Anterior cingulate cortex (tissue), 58 donors: Measurements from ENCODE around the gene RNF138.
"Not testable (repeated sequence)": the region's sequence is repeated elsewhere in the genome, so short reads cannot be mapped to it uniquely, and the experiment has no call there.

Experiments
- DNase-seq, 58 donors: peaks; one replicate each; lab custom pipeline; 2025; lab: John Stamatoyannopoulos, UW

RNF138 gene

DNA sequence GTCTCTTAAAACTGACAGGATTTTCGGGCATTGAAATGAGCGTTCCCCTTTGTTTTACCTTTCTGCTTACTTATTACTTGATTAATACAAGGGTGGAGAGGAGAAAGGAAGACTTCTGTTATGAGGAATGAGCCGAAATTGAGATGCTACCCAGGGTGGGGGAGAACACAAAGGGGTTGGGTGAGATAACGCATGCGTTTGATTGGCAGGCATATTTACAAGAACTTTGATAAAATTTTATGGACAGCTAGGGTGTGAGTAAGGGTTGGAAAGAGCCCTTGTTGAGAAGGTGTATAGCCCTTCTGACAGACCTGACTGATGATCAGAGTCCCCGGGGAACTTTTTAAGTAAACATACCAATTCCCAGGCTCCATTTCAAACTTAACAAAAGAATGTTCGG lies 1.8 kb downstream of the RNF138 start:
- DNase-seq = no peak

DNA sequence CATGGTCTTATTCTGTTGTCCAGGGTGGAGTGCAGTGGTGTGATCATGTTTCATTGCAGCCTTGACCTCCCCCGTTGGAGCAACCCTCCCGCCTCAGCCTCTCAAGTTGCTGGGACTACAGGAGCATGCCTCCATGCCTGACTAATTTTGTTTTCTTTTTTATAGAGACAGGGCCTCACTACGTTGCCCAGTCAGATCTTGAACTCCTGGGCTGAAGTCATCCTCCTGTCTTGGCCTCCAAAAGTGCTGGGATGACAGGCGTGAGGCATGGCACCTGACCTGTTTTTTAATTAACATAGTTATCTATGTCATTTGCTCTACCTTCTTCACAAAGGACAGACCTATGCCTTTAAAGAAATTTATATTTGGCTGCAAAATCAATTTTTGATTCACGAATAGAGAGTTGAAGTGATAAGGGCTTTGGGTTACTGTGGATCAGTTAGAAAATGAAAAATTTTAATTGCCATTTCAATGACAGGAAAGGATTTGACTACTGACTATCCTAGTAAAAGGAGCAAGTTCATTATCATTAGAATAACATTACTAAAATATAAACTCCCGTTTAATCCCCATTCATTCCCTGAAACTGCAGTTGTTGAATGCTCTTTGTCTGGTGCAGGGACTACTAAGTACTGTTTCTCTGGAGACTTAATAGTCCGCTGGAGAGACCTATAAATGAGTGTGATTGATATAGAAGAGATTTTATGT lies 3.7 kb downstream of the RNF138 start:
- DNase-seq = no peak

DNA sequence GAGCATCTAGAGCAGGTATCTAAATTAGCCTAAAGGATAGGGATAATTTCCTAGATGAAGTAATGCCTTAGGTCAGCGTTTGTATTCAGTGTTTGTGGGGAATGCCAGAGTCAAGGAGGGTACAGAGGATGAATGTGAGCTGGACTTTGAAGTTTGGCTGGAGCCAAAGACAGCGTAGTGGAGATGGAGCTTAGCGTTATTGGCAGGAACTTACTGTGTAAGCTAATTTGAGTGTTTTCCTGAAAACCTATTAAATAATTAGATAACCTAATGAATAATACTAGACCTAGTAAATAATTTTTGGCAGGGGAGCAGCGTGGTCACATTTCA lies 4.2 kb downstream of the RNF138 start:
- no peak for DNase-seq

DNA sequence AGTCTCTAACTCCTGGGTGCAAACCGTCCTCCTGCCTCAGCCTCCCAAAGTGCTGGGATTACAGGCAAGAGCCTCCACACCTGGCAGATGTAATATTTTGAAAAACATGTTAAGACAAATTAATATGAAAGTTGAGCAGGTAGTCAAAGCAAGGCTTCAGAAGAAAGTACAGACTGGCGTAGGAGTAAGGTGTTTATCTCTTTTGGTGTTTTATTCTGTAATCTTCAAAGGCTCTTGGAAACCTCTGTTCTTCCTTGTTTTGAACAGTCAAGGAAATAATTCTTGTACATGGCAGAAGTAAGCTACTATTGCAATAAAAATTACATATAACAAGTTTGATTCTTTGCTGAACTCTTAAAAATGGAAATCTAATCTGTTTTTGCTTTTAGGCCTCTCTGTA lies 5.3 kb downstream of the RNF138 start:
- no peak for DNase-seq

DNA sequence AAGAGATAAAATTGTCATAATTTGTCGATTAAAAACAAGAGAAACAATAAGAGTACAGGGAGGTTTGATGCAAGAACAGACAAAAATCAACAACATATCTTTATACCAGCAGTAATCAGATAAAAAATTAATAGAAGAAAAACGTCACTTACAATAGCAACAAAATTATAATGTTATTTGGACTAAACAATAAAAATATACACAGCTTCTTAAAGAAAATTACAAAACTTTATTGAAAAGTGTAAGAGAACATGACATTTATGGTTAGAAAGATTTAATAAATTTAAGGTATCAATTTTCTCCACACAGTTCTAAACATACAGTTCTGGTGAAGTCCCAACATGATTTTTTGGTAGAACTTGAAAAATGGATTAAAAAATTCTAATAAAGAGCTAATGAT lies 12.8 kb downstream of the RNF138 start:
- no peak for DNase-seq

DNA sequence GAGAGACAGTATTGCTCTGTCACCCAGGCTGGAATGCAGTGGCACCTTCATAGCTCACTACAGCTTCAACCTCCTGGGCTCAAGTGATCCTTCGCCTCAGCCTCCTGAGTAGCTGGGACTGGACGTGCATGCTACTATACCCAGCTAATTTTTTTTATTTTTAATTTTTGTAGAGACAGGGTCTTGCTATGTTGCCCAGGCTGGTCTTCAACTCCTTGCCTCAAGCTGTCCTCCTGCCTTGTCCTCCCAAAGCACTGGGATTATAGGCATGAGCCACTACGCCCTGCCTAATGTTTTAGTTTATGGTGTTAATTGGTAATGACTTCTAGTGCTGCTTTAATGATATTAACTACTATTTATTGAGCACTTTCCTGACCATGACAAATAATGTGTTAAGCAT lies 18.3 kb downstream of the RNF138 start:
- DNase-seq = no peak

DNA sequence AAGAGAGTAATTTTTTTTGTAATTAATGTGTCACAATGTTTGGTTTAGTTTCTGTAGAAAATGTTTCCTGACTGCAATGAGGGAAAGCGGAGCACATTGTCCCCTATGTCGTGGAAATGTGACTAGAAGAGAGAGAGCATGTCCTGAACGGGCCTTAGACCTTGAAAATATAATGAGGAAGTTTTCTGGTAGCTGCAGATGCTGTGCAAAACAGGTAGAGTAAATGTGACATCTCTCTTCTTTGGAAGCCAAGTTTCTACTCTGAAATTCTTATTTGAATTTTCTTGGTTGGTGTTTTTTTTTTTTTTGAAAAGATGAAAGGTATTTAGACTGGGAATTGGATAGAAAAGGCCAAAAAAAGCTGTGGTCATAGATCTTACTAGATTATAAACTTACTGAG lies 20.0 kb downstream of the RNF138 start:
- no peak for DNase-seq

DNA sequence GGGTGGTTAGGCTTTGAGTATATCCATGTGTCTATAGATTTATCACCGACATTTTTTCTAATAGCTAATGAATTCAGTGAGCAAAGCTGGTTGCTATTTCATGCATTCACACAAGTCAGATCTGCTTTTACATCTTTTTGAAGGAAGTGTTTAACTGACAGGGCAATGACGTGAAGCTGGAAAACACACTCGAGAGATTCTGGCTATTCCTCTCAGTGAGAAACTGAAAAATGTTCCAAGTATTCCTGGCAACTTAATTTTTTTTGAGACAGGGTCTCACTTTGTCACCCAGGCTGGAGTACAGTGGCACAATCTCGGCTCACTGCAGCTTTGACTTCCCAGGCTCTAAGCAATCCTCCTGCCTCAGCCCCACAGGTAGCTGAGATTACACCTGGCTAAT lies 21.2 kb downstream of the RNF138 start:
- DNase-seq = no peak

DNA sequence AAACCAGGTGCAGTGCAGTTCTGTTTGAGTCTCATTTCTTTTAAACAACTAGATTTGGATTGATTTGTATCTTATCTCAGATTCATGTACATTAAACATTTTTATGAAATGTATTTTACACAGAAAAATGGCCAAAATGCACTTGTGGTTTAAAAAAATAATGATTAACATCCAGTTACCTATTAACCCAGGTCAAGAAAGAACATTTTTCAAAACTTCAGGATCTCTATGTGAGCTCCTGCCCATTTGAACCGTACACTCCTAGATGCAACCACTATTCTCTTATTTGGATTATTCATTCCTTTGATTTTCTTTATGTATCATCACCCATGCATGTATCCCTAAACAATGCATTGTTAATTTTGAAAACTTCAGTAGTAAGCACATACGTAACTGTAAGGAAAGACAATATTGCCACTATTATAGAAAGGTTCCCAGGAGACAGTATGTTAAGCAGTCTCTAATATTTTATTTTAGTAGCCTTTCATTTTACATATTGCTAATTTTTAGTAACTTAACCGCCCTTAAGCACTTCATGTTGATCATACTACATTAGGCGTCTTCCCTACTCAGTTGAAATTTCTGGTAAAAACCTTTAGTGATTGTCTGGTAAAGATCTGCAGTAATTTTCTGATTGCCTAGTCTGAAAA lies 22.7 kb downstream of the RNF138 start:
- no peak for DNase-seq

DNA sequence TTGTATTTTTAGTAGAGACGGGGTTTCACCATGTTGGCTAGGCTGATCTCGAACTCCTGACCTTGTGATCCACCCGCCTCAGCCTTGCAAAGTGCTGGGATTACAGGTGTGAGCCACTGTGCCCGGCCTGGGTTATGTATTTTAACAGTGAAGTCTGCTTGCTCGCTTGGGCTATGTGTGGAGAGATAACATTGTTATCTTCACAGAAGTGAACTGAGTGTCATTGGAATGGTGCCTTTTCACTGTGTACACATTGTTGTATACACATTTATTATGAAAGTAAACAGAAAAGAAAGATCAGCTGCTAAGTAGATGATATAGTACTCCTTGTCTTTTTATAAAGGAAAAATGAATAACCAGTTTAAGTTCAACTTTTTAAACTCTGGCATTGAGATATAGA lies 30.4 kb downstream of the RNF138 start:
- no peak for DNase-seq

DNA sequence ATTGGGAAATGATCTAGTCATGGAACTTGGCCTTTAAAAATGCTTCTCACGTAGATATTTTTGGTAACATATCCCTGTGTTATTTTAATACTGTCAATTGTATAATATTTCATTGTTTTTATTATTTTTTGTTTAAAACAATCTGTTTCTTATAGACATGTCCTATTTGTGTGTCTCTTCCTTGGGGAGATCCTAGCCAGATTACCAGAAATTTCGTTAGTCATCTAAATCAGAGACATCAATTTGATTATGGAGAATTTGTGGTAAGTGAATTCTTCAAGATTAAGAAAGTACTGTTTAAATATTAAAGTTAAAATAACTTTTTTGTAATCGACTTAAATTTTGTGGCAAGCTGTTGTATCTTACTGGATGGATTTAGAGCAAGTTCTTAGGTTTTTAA lies 34.9 kb downstream of the RNF138 start:
- no peak for DNase-seq

DNA sequence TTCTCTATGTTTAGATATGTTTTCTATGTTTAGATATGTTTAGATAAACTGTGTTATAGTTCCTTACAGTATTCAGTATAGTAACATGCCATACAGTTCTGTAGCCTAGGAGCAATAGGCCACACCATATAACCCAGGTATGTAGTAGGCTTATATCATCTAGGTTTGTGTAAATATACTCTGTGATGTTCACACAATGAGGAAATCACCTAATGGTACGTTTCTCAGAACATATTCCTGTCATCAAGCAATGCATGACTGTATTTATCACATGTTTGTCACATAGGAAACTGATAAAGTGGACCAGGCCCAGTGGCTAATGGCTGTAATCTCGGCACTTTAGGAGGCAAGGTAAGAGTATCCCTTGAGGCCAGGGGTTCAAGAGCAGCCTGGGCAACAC lies 44.0 kb downstream of the RNF138 start:
- no peak for DNase-seq

DNA sequence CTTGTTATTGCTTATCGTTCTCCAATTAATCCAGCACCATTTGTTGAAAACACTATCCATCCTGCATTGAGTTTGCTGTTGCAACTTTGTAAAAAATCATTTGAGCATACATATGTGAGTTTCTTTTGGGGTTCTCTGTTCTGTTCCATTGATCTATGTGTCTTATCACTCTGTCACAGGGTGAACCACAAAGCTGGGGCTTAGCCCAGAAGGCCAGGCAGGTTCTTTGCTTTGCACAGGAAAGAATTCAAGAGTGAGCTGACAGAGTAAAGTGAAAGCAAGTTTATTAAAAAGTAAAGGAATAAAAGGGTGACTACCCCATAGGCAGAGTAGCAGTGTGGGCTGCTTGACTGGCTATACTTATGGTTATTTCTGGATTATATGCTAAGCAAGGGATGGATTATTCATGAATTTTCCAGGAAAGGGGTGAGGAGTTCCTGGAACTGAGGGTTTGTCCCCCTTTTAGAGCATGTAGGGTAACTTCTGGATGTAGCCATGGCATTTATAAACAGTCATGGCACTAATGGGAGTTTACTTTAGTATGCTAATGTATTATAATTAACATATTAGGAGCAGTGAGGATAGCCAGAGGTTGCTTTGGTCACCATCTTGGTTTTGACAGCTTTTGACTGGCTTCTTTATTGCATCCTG lies 46.8 kb downstream of the RNF138 start:
- DNase-seq = no peak

DNA sequence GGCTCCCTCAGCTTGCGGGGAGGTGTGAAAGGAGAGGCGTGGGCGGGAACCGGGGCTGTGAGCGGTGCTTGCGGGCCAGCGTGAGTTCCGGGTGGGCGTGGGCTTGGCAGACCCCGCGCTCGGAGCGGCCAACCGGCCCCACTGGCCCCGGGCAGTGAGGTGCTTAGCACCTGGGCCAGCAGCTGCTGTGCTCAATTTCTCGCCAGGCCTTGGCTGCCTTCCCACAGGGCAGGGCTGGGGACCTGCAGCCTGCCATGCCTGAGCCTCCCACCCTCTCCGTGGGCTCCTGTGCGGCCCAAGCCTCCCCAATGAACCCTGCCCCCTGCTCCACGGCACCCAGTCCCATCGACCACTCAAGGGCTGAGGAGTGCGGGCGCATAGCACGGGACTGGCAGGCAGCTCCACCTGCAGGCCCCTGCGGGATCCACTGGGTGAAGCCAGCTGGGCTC lies 48.2 kb downstream of the RNF138 start:
- DNase-seq = no peak

DNA sequence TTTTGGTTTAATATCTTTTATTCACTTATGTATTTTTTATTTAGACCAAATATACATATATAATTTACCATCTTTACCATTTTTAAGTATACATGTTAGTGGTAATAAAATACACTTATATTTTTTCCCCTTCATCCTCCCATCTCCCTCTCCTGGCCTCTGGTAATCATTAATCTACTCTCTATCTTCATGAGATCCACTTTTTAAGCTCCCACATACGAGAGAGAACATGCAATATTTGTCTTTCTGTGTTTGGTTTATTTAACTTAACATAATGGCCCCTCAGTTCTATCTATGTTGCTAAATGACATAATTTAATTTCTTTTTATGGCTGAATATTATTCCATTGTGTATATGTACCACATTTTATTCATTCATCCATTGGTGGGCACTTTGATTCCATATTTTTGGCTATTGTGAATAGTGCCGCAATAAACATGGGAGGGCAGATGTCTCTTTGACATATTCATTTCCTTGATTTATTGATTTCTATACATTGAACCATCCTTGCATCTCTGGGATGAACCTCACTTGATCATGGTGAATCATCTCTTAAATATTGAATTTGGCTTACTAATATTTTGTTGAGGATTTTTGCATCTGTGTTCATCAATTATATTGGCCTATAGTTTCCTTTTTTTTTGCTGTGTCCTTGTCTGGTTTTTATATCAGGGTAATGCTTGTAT lies 56.7 kb downstream of the RNF138 start:
- no peak for DNase-seq

DNA sequence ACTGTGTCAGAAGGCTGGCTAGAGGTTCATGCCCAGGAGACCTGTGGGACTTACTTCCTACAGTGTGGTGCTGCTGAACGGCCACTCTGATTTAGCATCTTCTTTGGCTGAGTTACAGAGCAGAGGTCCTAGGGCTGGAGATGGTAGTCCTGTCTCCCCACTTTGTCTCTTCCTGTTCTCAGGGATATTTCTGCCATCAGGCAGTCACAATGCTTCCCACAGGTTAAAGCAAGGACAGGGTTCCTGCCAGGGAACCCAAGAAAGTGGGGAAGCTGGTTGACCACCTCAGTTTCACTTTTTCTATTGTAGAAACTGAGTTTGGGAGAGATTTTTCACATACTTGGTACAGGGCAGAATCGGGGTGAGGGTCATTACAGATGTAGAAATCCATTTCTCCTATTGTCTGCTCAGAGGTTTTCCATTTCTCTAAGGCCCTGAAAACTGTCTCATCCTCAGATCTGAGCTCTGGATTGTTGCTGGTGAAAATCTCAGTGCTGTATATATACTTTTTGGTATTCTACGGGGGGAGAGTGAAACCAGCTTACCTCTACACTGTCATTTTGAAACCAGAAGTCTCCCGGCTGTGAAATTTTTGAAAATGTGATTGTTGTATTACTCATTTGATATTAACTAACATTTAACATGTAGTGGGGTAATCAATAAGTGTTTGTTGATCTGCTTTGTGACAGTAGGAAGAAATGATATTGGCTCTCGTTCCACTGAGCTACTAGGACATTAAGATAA lies 61.2 kb downstream of the RNF138 start:
- no peak for DNase-seq

DNA sequence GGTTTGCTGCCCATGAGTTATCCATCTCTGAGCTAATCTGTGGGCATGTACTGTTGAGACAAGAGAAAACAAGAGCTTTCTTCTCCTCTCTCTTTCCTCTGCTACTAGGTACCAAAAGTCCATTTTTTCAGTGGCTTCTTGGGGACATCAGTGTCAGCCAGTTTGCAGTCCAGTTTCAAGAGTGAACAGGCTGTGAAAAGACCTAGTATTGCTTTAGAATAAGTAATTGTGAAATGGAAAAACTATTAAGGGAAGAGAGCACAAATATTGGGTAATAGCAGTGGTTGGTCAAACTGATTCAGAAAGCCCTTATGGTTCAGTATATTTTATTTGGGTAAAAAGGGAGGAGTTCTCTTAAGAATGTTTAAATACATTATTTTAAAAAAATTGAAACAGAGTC lies 65.2 kb downstream of the RNF138 start:
- DNase-seq = no peak

DNA sequence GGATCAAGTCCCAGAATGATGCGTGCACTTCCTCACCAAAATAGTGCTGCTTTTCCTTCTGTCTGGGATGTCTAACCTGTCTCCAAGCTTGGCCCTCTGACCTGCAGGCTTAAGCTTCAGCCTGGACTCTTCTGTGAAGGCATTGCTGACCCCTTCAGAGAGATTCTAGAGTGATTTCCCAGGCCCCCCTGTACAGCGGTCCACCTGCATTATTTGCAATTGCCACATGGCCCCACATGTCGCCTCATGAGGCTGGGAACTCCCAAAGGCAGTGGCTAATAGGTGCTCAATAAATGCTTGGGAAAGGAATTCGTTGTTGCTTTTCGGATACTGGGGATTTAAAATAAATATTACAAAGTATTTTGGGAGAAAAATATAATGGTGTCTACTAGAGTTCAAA lies 65.9 kb downstream of the RNF138 start:
- DNase-seq = no peak

DNA sequence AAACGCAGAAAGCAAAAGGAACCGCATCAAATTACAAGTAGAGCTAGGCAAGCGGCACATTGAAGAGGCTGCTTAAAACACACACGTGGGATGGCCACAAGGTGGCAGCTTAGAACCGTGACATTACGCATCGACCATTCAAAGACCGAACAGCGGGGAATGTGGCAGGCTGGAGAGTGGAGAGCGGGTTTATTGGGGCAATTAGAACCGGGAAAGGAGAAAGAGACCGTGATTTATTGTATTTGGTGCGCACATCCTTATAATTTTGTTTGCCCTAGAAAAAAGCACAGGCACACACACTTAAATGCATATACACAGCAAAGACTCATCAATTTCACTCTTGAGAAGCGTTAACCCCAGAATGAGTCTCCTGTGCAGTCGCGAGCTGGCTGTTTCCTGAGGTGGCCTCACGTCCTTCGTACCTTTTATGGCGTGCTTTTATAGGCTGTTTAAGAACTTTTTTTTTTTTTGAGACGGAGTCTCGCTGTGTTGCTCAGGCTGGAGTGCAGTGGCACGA lies 66.5 kb downstream of the RNF138 start:
- DNase-seq = peak in 57 of 58 donors; percentile 8 to 87 (median 65)

DNA sequence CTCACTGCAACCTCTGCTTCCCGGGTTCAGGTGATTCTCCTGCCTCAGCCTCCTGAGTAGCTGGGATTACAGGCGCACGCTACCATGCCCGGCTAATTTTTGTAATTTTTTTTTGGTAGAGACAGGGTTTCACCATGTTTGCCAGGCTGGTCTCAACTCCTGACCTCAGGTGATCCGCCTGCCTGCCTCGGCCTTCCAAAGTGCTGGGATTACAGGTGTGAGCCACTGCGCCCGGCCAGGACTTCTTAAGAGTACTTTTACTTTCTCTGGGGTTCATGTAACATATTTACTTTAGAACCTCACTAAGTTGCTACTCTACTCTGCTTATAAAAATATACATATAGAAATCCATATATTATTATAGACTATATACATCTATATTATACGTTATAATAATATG lies 67.0 kb downstream of the RNF138 start:
- DNase-seq = not testable (repeated sequence)

DNA sequence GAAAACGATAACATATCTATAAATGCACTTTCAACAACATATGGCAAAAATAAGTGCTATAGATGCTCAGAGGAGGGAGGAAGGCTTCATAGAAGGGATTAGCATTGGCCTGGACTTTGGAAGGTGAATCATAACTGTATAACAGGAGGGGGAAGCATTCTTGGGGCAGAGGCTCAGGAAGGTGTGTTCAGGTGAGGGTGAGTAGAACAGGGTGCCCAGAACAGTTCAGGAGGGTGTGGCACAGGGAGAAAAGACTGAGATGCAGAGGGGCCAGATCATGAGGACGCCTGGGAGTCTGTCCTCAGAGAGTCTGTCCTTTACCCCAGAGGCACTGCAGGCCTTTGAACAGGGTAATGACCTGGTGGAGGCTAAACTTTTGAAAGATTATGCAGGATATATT lies 68.9 kb downstream of the RNF138 start:
- no peak for DNase-seq
